Tibial nerve (tissue), 3 donors: Measurements from ENCODE around the gene VTI1A.
"Not testable (repeated sequence)": the region's sequence is repeated elsewhere in the genome, so short reads cannot be mapped to it uniquely, and the experiment has no call there.

Source experiments
- POLR2A ChIP-seq, 2 donors: fragments of 450-650 bp; IDR thresholded peaks; one replicate each; pipeline ENCODE4 v1.6.1; 2017; ENCODE audit warnings: antibody characterized with exemption in 2 of 2, mild to moderate bottlenecking in 2 of 2, moderate library complexity in 2 of 2
- TF ChIP-seq, protein P1 (sequence below), 5 experiments: fragments of 200-600 bp in 3 of 5; fragments of 450-650 bp in 2 of 5; sonication (generic) in 3 of 5; IDR thresholded peaks; one replicate each; pipeline ENCODE4 v1.5.1; 2016 to 2019; ENCODE audit warnings: antibody characterized with exemption in 5 of 5, mild to moderate bottlenecking in 3 of 5, moderate library complexity in 2 of 5

DNA sequence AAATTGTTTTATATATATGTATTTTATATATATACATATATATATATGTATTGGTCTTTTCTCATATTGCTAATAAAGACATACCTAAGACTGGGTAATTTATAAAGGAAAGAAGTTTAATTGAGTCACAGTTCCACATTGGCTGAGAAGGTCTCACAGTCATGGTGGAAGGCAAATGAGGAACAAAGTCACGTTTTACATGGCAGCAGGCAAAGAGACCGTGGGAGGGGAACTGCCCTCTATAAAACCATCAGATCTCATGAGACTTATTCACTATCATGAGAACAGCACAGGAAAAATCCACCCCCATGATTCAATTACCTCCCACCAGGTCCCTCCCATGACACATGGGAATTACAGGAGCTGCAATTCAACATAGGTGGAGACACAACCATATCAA, 416.4 kb downstream of the VTI1A start:
- not testable (repeated sequence) for TF ChIP-seq POLR2A (IDR thresholded peaks at IDR 0.05)
- TF ChIP-seq, protein P1, sequence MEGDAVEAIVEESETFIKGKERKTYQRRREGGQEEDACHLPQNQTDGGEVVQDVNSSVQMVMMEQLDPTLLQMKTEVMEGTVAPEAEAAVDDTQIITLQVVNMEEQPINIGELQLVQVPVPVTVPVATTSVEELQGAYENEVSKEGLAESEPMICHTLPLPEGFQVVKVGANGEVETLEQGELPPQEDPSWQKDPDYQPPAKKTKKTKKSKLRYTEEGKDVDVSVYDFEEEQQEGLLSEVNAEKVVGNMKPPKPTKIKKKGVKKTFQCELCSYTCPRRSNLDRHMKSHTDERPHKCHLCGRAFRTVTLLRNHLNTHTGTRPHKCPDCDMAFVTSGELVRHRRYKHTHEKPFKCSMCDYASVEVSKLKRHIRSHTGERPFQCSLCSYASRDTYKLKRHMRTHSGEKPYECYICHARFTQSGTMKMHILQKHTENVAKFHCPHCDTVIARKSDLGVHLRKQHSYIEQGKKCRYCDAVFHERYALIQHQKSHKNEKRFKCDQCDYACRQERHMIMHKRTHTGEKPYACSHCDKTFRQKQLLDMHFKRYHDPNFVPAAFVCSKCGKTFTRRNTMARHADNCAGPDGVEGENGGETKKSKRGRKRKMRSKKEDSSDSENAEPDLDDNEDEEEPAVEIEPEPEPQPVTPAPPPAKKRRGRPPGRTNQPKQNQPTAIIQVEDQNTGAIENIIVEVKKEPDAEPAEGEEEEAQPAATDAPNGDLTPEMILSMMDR (IDR thresholded peaks at IDR 0.05) = not testable (repeated sequence)
